ENCODE results near the gene GOLGA8K.
"Not testable (repeated sequence)": the region's sequence is repeated elsewhere in the genome, so short reads cannot be mapped to it uniquely, and the experiment has no call there.

Gene GOLGA8K

DNA sequence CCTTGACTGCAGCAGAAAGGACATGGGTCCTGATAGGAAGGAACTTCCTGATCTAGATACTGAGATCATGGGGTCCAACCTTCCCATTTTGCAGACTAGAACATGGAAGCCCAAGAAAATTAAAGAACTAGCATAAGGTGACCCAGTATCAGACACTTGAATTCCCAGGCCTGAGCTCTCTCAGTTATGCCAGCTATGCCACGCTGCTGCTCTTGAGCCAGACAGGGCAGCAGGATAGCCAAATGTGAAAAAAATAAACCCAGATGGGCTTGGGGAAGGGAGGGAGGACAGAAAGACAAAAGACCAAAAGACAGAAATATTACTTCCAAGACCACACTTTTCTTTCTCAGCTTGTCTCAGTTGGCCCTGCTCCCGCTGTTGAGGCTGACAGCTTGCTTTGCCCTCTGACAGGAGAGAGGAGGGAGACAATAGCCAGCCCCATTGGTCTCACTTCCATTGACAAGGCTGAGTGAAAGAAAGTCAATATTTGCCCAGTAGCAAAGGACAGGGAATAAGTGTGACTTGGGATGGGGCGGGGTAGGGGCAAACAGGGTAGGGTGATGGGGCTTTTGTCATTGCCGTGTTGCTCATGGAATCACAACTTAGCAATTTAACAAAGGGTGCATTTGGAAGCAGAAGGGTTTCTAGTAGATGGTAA, 52.4 kb downstream of the GOLGA8K start:
- not testable (repeated sequence) for DNase-seq

DNA sequence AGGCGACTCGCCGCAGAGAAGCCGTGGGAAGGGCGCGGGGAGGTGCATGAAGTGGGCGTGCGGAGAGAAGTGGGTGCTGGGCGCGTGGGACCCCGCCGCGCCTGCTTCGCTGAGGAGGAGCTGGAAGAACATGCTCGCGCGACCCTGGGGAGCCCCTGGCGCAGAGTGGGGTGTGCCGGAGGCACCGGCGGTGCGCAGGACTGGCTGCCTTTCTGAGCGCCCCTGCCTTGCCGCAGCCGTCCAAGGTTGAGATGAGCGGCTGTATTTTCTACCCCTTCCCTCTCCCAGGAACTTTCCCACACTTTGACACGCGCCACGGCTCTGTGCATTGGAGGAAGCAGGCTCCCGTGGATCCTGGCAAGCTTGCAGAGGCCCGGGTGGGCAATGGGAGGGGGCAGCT, 56.1 kb downstream of the GOLGA8K start:
- not testable (repeated sequence) for DNase-seq

DNA sequence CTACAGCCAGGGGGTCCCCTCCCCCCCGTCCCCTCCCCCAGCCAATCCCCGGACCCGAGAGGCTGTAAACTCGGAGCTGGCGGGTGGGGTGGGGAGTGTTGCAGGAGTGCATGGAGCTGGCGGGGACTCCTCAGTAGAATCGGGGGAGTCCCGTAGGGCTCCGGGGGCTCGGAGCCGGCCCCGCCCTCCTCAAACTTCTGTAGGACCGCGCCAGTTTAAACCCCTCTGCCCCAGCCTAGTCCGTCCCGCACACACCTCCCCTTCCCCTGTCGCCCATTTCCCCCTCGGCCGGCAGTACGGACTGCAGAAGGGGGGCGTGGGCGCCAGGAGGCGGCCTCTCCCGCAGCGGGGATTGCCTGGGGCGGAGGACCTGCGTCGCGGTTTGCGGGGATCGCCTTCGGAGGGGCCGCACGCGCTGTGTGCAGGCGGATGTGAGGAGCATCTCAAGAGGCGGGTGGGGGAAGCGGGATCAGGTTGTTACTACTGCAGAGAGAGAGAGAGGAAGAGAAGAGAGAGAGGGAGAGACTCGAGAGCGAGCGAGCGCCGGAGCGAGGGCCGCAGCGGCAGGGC, 57.0 kb downstream of the GOLGA8K start:
- not testable (repeated sequence) for DNase-seq

DNA sequence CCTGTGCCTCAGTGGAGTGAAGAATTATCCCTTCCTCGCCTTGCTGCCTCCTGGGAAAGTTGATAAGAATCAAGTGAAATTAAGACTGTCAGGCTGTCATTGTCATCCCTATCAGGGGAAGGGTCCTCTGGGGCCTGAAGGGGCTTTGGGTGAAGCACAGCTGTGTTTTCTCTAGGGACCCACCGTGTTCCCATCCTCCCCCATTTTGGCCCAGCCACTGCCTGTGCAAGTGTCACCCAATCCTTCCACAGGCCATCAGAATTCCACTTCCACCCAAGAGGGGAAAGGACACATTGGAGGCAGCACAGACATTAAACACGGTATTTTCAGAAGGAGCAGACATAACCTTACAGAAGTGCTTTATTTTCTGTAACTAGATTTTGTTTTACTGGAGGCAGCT, 59.2 kb downstream of the GOLGA8K start:
- not testable (repeated sequence) for DNase-seq

All from T-helper 9 cell (primary cell).